Activated B cell treated with CpG ODN at 0.5 μM for 24 hours (primary cell): Measurements from ENCODE around the gene ASB2. TPM values are rescaled to one million over a fixed set of nuclear protein-coding genes. Genes with fewer than 3 reads are reported as not detected.

Source experiments
- ATAC-seq: fragments of 200-7000 bp; cut with Tn5 transposase; one replicate; pipeline ENCODE4 v1.10.0; 2021; ENCODE audit warnings: low read depth, mild to moderate bottlenecking, moderate library complexity
- CTCF ChIA-PET: fragments of 350-600 bp; sonication (Branson Sonifier 250); formaldehyde crosslinking; loops from one replicate; lab custom pipeline; 2021; ENCODE audit warnings: antibody characterized with exemption; lab: Charles Lee
- POLR2A ChIA-PET: fragments of 350-600 bp; sonication (Branson Sonifier 250); formaldehyde crosslinking; loops from one replicate; lab custom pipeline; 2021; ENCODE audit warnings: antibody characterized with exemption; lab: Charles Lee
- DNase-seq: peaks from one replicate; pipeline ENCODE4 v3.0.0; 2022
- H3K27ac Mint-ChIP-seq: one replicate; pipeline ENCODE4 v1.8.0; 2020; ENCODE audit warnings: mixed read lengths
- H3K27me3 Mint-ChIP-seq: one replicate; pipeline ENCODE4 v1.8.0; 2021; ENCODE audit warnings: mixed read lengths
- H3K36me3 Mint-ChIP-seq: one replicate; pipeline ENCODE4 v1.8.0; 2021; ENCODE audit warnings: low read depth, mixed read lengths
- H3K4me1 Mint-ChIP-seq: one replicate; pipeline ENCODE4 v1.8.0; 2021; ENCODE audit warnings: mixed read lengths
- H3K4me3 Mint-ChIP-seq: one replicate; pipeline ENCODE4 v1.8.0; 2020; ENCODE audit warnings: mild to moderate bottlenecking, mixed read lengths
- H3K9me3 Mint-ChIP-seq: one replicate; pipeline ENCODE4 v1.8.0; 2020; ENCODE audit warnings: mixed read lengths
- CTCF ChIP-seq: fragments of 200-600 bp; IDR thresholded peaks from one replicate; pipeline ENCODE4 v1.8.0; 2022; ENCODE audit warnings: antibody characterized with exemption, mild to moderate bottlenecking
- intact Hi-C: fragments of 100-400 bp; cut with micrococcal nuclease; formaldehyde crosslinking; loops from one replicate; pipeline ENCODE4 v1.15.1; 2024
- total RNA-seq: library from RNA; stranded (reverse); gene quantifications from 2 replicates; pipeline ENCODE4 v1.2.3, GENCODE V29; 2022

ASB2 gene
- total RNA-seq, 1 donor from 2014 or later = 3.1 TPM

DNA sequence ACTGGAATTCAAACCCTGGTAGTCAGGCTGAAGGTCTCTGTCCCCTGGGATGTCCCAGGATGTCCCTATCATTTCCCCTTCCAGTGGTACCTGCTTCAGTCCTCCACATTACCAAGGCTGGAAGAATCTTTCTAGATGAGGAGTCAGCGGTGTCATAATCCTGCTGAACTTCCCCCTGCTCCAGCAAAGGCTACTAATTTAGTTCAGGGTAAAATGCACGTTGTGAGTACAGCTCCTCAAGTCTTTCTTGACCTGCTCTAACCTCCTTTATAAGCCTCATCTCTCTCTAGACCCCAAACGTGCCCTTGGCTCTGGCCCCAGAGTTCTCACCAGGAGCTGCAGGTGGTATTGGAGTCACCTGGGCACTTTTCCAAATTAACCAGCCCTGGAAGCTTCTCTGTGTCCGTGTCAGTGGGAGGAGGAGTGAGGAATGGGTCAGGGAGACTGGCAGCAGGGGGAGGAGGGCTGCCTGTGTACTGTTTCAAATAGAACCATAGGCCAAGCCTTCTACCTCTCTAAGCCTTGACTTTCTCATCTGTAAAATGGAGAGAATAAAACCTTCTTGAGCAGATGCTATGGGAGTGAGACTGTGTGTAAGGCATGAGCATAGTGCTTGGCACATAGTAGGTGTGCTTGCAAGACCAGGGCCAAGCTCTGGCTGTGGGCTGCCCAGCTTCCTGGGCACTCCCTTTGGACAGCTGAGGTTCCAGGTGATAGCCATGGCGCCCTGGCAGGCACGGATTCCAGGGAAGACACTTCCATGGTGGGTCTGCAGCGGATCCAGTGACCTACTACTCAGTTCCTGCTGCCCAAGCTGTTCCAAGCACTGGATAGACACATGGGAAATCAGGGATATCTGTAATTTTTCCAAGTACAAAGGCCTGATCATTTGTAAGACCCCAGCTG is 24.5 kb downstream of the ASB2 start:
- no peak for TF ChIP-seq CTCF
- Mint-ChIP-seq H3K27ac (no peak overlapping the region), H3K9me3 (no peaks in the 10 kb centered on the region), H3K36me3 (no peaks in the 10 kb centered on the region), H3K27me3 (no peaks in the 10 kb centered on the region), H3K4me3 (no peak overlapping the region), H3K4me1 (peaks cover 37% of the 10 kb centered on the region)
- POLR2A ChIA-PET = interaction anchor here (1.5 to 1.6 kb wide), 2 partner anchors 11 to 27 kb away, joined by 5 read pairs; no protein-coding TSS in a partner anchor
- DNase-seq = no peak
- intact Hi-C loops = no loop called here
- CTCF ChIA-PET = interaction anchor here (2.1 to 2.6 kb wide), 2 partner anchors 12 to 19 kb away, joined by 16 to 17 read pairs; no protein-coding TSS in a partner anchor
- no peak for ATAC-seq

GRCh38 chr14:93950948-93951634 is 25.3 kb downstream of the ASB2 start:
- intact Hi-C loops = no loop called here
- POLR2A ChIA-PET = interaction anchor here (1.2 to 1.5 kb wide), 2 partner anchors 11 to 28 kb away, joined by 5 read pairs; no protein-coding TSS in a partner anchor
- H3K4me3 Mint-ChIP-seq = no peak overlapping the region
- no peaks in the 10 kb centered on the region for H3K9me3 Mint-ChIP-seq
- H3K27me3 Mint-ChIP-seq = no peaks in the 10 kb centered on the region
- H3K36me3 Mint-ChIP-seq = no peaks in the 10 kb centered on the region
- peaks cover 30% of the 10 kb centered on the region for H3K4me1 Mint-ChIP-seq
- CTCF ChIA-PET = interaction anchor here (2.6 kb wide), 1 partner anchor 19 kb away, joined by 16 read pairs; no protein-coding TSS in a partner anchor
- DNase-seq (no peak), ATAC-seq (no peak)
- TF ChIP-seq CTCF = no peak
- H3K27ac Mint-ChIP-seq = no peak overlapping the region

GRCh38 chr14:93949511-93950075 is 26.8 kb downstream of the ASB2 start:
- ChIA-PET POLR2A (interaction anchor here (1.0 to 1.2 kb wide), 2 partner anchors 10 to 19 kb away, joined by 3 to 5 read pairs; no protein-coding TSS in a partner anchor), CTCF (interaction anchor here (1.0 to 1.5 kb wide), 3 partner anchors 10 to 51 kb away, joined by 3 to 5 read pairs (median 4); no protein-coding TSS in a partner anchor)
- no peak for TF ChIP-seq CTCF
- no peak for DNase-seq
- Mint-ChIP-seq H3K27me3 (no peaks in the 10 kb centered on the region), H3K4me1 (peaks cover 15% of the 10 kb centered on the region), H3K4me3 (no peak overlapping the region), H3K36me3 (no peaks in the 10 kb centered on the region), H3K9me3 (no peaks in the 10 kb centered on the region), H3K27ac (no peak overlapping the region)
- intact Hi-C loops = no loop called here
- no peak for ATAC-seq

DNA sequence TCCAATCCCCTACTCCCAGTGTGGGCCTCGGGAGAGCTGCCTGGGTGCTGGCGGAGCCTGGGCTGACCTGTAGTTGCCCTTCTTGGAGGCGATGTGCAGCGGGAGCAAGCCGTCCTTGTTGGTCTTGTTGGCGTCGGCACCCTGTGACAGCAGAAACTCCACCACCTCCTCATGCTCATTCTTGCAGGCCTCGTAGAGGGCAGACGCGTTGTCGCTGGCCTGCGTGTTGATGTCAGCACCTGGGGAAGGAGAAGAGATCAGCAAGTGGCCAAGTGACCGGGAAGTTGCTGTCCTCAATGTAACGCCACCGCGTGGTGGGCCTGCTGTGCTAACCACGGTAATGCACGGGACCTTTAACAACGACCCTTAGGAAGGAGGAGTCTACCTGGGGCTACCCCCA is 29.1 kb downstream of the ASB2 start:
- intact Hi-C loops = no loop called here
- no peaks in the 10 kb centered on the region for H3K9me3 Mint-ChIP-seq

More for the DNA sequence above, 29.1 kb downstream of the ASB2 start:
- no peaks in the 10 kb centered on the region for H3K27me3 Mint-ChIP-seq
- ATAC-seq (no peak), DNase-seq (no peak)
- no peaks in the 10 kb centered on the region for H3K36me3 Mint-ChIP-seq
- no peaks in the 10 kb centered on the region for H3K4me1 Mint-ChIP-seq
- no peak overlapping the region for H3K4me3 Mint-ChIP-seq
- ChIA-PET POLR2A (no interaction called here), CTCF (interaction anchor here (1.1 to 1.5 kb wide), 2 partner anchors 11 to 54 kb away, joined by 3 to 4 read pairs; no protein-coding TSS in a partner anchor)
- TF ChIP-seq CTCF = no peak
- no peak overlapping the region for H3K27ac Mint-ChIP-seq
